HG02623 (cell line): ENCODE measurements around the gene MSH5.

Source experiments
- ATAC-seq: cut with Tn5 transposase; IDR thresholded peaks from one replicate; pipeline ENCODE4 v1.9.1; 2021; ENCODE audit warnings: moderate library complexity; ENCODE audit not compliant: unreplicated experiment

MSH5 gene

GRCh38 chr6:31750411-31751022 is 10.7 kb downstream of the MSH5 start:
- ATAC-seq = no peak

- no peak for ATAC-seq
These were observed 13.0 kb downstream of the MSH5 start for GRCh38 chr6:31752739-31753319.

- ATAC-seq = no peak
These were observed 18.5 kb downstream of the MSH5 start for GRCh38 chr6:31758281-31758680.

- ATAC-seq = no peak
These were observed 21.0 kb downstream of the MSH5 start for GRCh38 chr6:31760790-31761189.

- no peak for ATAC-seq
These were observed 21.5 kb downstream of the MSH5 start for GRCh38 chr6:31761343-31761742.

GRCh38 chr6:31762356-31762755 is 22.6 kb downstream of the MSH5 start, which contains the start of gene SAPCD1:
Gene SAPCD1 (plus strand): TSS chr6:31762656. CDS start chr6:31763055, 399 bp downstream.
- no peak for ATAC-seq

GRCh38 chr6:31762878-31763618 is 23.2 kb downstream of the MSH5 start:
- no peak for ATAC-seq

GRCh38 chr6:31763619-31763940 is 23.8 kb downstream of the MSH5 start:
- ATAC-seq = no peak

- ATAC-seq = no peak
These were observed 24.4 kb downstream of the MSH5 start for GRCh38 chr6:31764198-31764597.

- ATAC-seq = no peak
These were observed 25.7 kb downstream of the MSH5 start for GRCh38 chr6:31765559-31765909.

GRCh38 chr6:31765910-31766794 is 26.3 kb downstream of the MSH5 start:
- ATAC-seq = no peak

GRCh38 chr6:31767096-31767645 is 27.4 kb downstream of the MSH5 start:
- ATAC-seq = no peak

- ATAC-seq = no peak
These were observed 28.8 kb downstream of the MSH5 start for GRCh38 chr6:31768363-31769257.

- ATAC-seq = no peak
These were observed 30.0 kb downstream of the MSH5 start for GRCh38 chr6:31769684-31770371.

- ATAC-seq = no peak
These were observed 31.1 kb downstream of the MSH5 start for GRCh38 chr6:31770860-31771259.

GRCh38 chr6:31771992-31772358 is 32.2 kb downstream of the MSH5 start:
- no peak for ATAC-seq

GRCh38 chr6:31775184-31775583 is 35.4 kb downstream of the MSH5 start:
- no peak for ATAC-seq

- ATAC-seq = no peak
These were observed 36.1 kb downstream of the MSH5 start for GRCh38 chr6:31775633-31776484.

- ATAC-seq = no peak
These were observed 36.7 kb downstream of the MSH5 start for GRCh38 chr6:31776485-31776988.
